H1 (cell line): ENCODE data around the gene EPHA4. TPM values are rescaled to one million over a fixed set of nuclear protein-coding genes. Genes with fewer than 3 reads are reported as not detected.

Source experiments
- CEBPB ChIP-seq: IDR thresholded peaks from 2 replicates; pipeline ENCODE4 v1.6.1; 2012; ENCODE audit warnings: low read depth, low read length
- CHD7 ChIP-seq: fragments of 300-600 bp; sonication (generic); IDR thresholded peaks from 2 replicates; pipeline ENCODE4 v1.7.1; 2012; ENCODE audit warnings: low read length, moderate library complexity, mild to moderate bottlenecking, inconsistent platforms; ENCODE audit not compliant: insufficient replicate concordance
- RFX5 ChIP-seq: IDR thresholded peaks from 2 replicates; pipeline ENCODE4 v1.6.1; 2011; ENCODE audit warnings: low read depth, low read length, improper control_type of control experiment, borderline replicate concordance
- SP4 ChIP-seq: IDR thresholded peaks from 2 replicates; pipeline ENCODE4 v1.6.1; 2012; ENCODE audit warnings: low read length, inconsistent platforms
- polyA plus RNA-seq, 7 experiments: library from polyadenylated mRNA; depleted of rRNA in 3 of 7; stranded (reverse) in 5 of 7; unstranded in 2 of 7; fragments of >200 nt in 5 of 7; fragments of 200-250 nt in 2 of 7; gene quantifications; 1 replicate in 5 of 7; 2 replicates in 1 of 7; 4 replicates in 1 of 7; pipeline versions ENCODE4 v1.2.1 to v1.2.3, GENCODE V29; 2011 to 2013; ENCODE audit warnings: missing spikeins in 2 of 7, mixed read lengths in 2 of 7
- total RNA-seq: library from RNA; stranded (reverse); fragmentation: NEBNext Ultra II Directional; extraction: Animal tissue kit (Norgen Biotek cat#: 25700); gene quantifications from 2 replicates; pipeline ENCODE4 v1.2.1, GENCODE V29; 2021

The EPHA4 gene
- total and polyA plus RNA-seq, 2 of the 8 experiments (the other 6 are each of a cell fraction or from before 2014, with no cell fraction given) = 4.3 to 5.7 TPM

DNA sequence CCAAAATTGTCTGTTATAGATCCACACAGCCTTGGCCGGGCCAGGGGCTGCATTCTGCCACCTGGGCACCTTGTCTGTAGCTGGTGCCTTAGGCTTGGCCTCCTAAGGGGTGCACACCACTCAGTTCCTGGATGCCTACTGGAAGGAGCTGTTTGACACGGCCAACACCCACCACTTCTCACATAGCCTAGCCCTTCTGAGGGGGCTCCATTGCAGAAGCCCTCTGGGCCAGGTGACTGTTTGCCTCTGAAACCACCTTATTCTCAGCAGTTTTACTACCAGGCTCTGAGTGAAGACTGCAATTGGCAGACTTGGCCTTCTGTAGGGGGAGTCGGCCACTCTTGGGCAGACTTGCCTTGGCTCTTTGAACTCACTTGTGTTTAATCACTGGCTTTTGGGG is 39.5 kb downstream of the EPHA4 start (continued):
- TF ChIP-seq CHD7 (no peak), CEBPB (no peak), RFX5 (no peak), SP4 (no peak)
